Stimulated activated naive CD4-positive, alpha-beta T cell treated with Interleukin-2 at 50 U/mL for 16 hours (primary cell): ENCODE results near the gene CHML.
"Not testable (repeated sequence)": the region's sequence is repeated elsewhere in the genome, so short reads cannot be mapped to it uniquely, and the experiment has no call there.

Experiments
- DNase-seq: peaks from one replicate; lab custom pipeline; 2025; lab: John Stamatoyannopoulos, UW

The CHML gene

GRCh38 chr1:241640149-241640866, at the start of gene CHML, which contains the start of gene OPN3:
TSS of gene CHML (minus strand) at chr1:241640369. CDS start at chr1:241635766, 4,603 bp downstream.
TSS of gene OPN3 (minus strand) at chr1:241640369. CDS start at chr1:241640254, 115 bp downstream.
- peak; percentile 86 for DNase-seq

GRCh38 chr1:241688940-241689368, 48.8 kb upstream of the CHML start:
- DNase-seq, result no peak

- no peak for DNase-seq
Measured at GRCh38 chr1:241684108-241684507, 43.9 kb upstream of the CHML start.

- no peak for DNase-seq
Measured at GRCh38 chr1:241682921-241683320, 42.8 kb upstream of the CHML start.

- DNase-seq, result not testable (repeated sequence)
Measured at GRCh38 chr1:241681861-241682448, 41.8 kb upstream of the CHML start.

- DNase-seq, result no peak
Measured at GRCh38 chr1:241679961-241680360, 39.8 kb upstream of the CHML start.

- no peak for DNase-seq
Measured at GRCh38 chr1:241679404-241679803, 39.2 kb upstream of the CHML start.

GRCh38 chr1:241678536-241678935, 38.4 kb upstream of the CHML start:
- DNase-seq, result no peak

- no peak for DNase-seq
Measured at GRCh38 chr1:241677201-241677600, 37.0 kb upstream of the CHML start.

GRCh38 chr1:241675983-241676382, 35.8 kb upstream of the CHML start:
- DNase-seq, result no peak

- DNase-seq, result no peak
Measured at GRCh38 chr1:241674805-241675384, 34.7 kb upstream of the CHML start.

- no peak for DNase-seq
Measured at GRCh38 chr1:241672301-241672700, 32.1 kb upstream of the CHML start.

- DNase-seq, result no peak
Measured at GRCh38 chr1:241666419-241666818, 26.2 kb upstream of the CHML start.

GRCh38 chr1:241660424-241660972, 20.3 kb upstream of the CHML start:
- no peak for DNase-seq

GRCh38 chr1:241659016-241659415, 18.8 kb upstream of the CHML start:
- not testable (repeated sequence) for DNase-seq

- DNase-seq, result no peak
Measured at GRCh38 chr1:241658081-241658793, 18.1 kb upstream of the CHML start.

GRCh38 chr1:241654641-241655040, 14.5 kb upstream of the CHML start:
- DNase-seq, result no peak

GRCh38 chr1:241654019-241654418, 13.8 kb upstream of the CHML start:
- DNase-seq, result no peak

- DNase-seq, result no peak
Measured at GRCh38 chr1:241652012-241652411, 11.8 kb upstream of the CHML start, which contains the start of gene WDR64. TSS of gene WDR64 (plus strand) at chr1:241652281. CDS start at chr1:241652485, 204 bp downstream.

GRCh38 chr1:241648159-241648558, 8.0 kb upstream of the CHML start:
- DNase-seq, result no peak

GRCh38 chr1:241647658-241648057, 7.5 kb upstream of the CHML start:
- no peak for DNase-seq

- DNase-seq, result no peak
Measured at GRCh38 chr1:241646201-241646600, 6.0 kb upstream of the CHML start.
